ENCODE measurements around the gene FNDC8. TPM values are rescaled to one million over a fixed set of nuclear protein-coding genes. Genes with fewer than 3 reads are reported as not detected.

FNDC8 gene
- total RNA-seq, 2 donors from 2014 or later, result not detected

DNA sequence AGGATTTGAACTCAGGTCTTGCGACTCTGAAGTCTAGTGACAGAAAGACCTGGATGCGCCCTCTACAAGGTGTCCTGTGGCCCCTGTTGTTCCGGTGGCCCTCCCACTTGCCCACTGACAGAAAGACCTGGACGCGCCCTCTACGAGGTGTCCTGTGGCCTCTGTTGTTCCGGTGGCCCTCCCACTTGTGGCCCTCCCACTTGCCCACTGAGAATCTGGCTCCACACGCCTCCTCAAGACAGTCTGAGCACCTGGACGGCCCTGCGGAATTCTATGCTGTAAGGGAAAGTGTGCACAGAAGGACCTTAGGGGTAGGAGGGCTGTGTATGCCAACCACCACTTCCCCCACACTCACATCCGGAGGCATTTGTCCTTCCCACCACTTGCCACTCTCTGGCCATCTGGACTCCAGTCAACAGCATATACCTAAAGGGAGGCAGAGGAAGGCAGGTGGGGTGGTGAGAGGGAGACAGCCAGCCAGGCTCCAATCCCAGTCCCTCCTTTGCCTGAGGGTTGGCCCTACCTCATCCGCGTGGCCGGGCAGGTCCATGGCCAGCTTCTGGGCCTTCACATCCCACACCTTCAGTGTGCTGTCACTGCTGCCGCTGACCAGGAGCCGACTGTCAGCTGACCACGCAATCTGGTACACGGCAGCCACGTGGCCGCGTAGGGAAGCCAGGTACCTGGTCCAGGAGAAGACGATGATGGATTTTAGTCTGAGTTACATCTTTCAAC, 11.6 kb downstream of the FNDC8 start:
- WGBS, 2 donors, result 88 to 96% methylated on average over 15 to 22 of the region's 22 CpGs
- H3K4me1 ChIP-seq, result no peaks in the 10 kb centered on the region
- no peak for ATAC-seq
- peaks cover 10 to 41% of the 10 kb centered on the region in 2 donors for H3K36me3 ChIP-seq (replicated peaks in 1 of 2; ENCODE audit: insufficient read depth in 1 of 2, low read depth in 2 of 2)
- no peak for DNase-seq
- TF ChIP-seq CTCF (IDR thresholded peaks at IDR 0.05), result no peak
- no peak for TF ChIP-seq POLR2A (IDR thresholded peaks at IDR 0.05)
- no peak overlapping the region for H3K27ac ChIP-seq
- intact Hi-C loops (cut with DNase I), result no loop called here
- H3K4me3 ChIP-seq, result no peak overlapping the region
- no peaks in the 10 kb centered on the region for H3K9me3 ChIP-seq
- no peaks in the 10 kb centered on the region for H3K27me3 ChIP-seq

GRCh38 chr17:35135322-35135721, 13.9 kb downstream of the FNDC8 start:
- TF ChIP-seq POLR2A (IDR thresholded peaks at IDR 0.05) (no peak), CTCF (IDR thresholded peaks at IDR 0.05) (no peak)
- intact Hi-C loops (cut with DNase I), result no loop called here
- H3K27me3 ChIP-seq, result no peaks in the 10 kb centered on the region
- DNase-seq, result no peak
- H3K4me3 ChIP-seq, result no peak overlapping the region
- ATAC-seq, result no peak
- peaks cover 10 to 49% of the 10 kb centered on the region in 2 donors for H3K36me3 ChIP-seq (replicated peaks in 1 of 2; ENCODE audit: insufficient read depth in 1 of 2, low read depth in 2 of 2)
- no peaks in the 10 kb centered on the region for H3K9me3 ChIP-seq
- 77 to 83% methylated on average over 6 of the region's 6 CpGs for WGBS, 2 donors
- H3K27ac ChIP-seq, result no peak overlapping the region
- H3K4me1 ChIP-seq, result peaks cover 2% of the 10 kb centered on the region

DNA sequence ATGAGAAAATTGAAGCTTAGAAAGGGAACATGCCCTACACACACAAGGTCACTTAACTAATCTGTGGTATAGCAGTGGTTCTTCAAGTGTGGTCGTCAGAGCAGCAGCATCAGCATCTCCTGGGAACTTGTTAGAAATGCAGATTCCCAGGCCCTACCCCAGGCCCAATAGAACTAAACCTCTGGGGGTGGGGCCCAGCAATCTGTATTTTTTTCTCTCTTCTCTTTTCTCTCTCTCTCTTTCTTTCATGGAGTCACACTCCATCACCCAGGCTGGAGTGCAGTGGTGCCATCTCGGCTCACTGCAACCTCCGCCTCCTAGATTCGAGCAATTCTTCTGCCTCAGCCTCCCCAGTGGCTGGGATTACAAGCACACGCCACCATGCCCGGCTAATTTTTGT, 16.8 kb downstream of the FNDC8 start:
- intact Hi-C loops (cut with DNase I), result no loop called here
- H3K36me3 ChIP-seq (replicated peaks in 1 of 2; ENCODE audit: insufficient read depth in 1 of 2, low read depth in 2 of 2), result peaks cover 10 to 42% of the 10 kb centered on the region in 2 donors
- no peak overlapping the region for H3K27ac ChIP-seq
- H3K27me3 ChIP-seq, result no peaks in the 10 kb centered on the region
- ATAC-seq, result no peak
- no peak overlapping the region for H3K4me3 ChIP-seq
- 89 to 92% methylated on average over 6 of the region's 6 CpGs for WGBS, 2 donors
- no peak for DNase-seq
- H3K9me3 ChIP-seq, result no peaks in the 10 kb centered on the region
- H3K4me1 ChIP-seq, result peaks cover 12% of the 10 kb centered on the region
- TF ChIP-seq CTCF (IDR thresholded peaks at IDR 0.05), result no peak
- no peak for TF ChIP-seq POLR2A (IDR thresholded peaks at IDR 0.05)

DNA sequence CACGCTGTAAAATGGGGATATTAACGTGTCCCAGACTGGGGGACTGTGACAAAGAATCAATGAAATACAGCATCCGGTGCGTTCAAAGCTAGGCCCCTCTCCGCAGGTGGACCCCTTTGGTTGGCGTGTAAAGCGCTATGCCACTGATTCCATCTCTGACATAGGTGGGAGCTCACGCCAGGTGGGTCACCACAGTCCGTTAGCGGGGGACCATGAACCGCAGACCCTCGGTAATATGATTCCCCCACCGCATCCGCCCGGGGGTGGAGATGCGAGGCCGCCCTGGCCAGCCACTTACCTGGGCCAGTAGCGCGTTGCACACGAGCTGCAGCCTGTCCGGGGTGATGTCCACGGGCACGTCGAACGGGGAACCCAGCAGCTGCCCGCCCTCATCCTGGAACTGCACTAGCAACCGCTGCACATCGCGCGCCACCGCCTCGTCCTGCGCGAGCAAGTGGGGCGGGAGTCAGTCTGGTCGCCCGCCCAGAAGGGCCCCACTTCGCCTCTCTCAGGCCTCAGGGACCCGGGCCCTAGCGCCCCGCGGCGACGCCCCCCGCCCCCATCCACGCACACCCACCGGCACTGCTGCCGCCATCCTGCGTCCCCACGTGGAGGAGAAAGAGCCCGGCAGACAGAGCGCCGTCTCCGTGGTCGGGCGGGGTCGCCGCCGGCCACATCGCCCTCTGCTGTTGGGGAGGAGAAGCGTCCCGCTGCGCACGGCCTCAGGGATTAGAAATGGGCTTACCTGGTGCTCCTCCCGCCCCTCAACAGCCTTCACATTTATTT, 20.5 kb downstream of the FNDC8 start, which contains the start of gene NLE1:
Gene NLE1, minus strand, starts transcription at position 623 of the 786 bp plus-strand sequence. Its CDS starts 28 bp downstream, at position 595.
- DNase-seq, result peak; percentile 77 to 83 (median 81)
- no peaks in the 10 kb centered on the region for H3K27me3 ChIP-seq
- TF ChIP-seq CTCF (IDR thresholded peaks at IDR 0.05) (peak; percentile 90 to 97 (median 95)), POLR2A (IDR thresholded peaks at IDR 0.05) (peak; percentile 35 to 63 (median 58))
- peak; percentile 95 for ATAC-seq
- peak within 1 kb of the TSS in 1 of 4 donors; percentile 35 for H3K27ac ChIP-seq
- WGBS, 2 donors, result 0 to 1% methylated on average over 12 to 60 of the region's 65 CpGs
- H3K4me1 ChIP-seq, result peaks cover 12% of the 10 kb centered on the region
- peak within 1 kb of the TSS; percentile 75 to 99 for H3K4me3 ChIP-seq
- intact Hi-C loops (cut with DNase I), result no loop called here
- H3K36me3 ChIP-seq (replicated peaks in 1 of 2; ENCODE audit: insufficient read depth in 1 of 2, low read depth in 2 of 2), result peaks cover 0 to 14% of the 10 kb centered on the region in 2 donors
- no peaks in the 10 kb centered on the region for H3K9me3 ChIP-seq
